Activated effector memory CD4-positive, alpha-beta T cell treated with Interleukin-2 at 50 U/mL for 16 hours (primary cell): ENCODE data around the gene ZBTB7A.

Source experiments
- DNase-seq: peaks from one replicate; pipeline ENCODE4 v3.0.0-alpha.2; 2020

The ZBTB7A gene

DNA sequence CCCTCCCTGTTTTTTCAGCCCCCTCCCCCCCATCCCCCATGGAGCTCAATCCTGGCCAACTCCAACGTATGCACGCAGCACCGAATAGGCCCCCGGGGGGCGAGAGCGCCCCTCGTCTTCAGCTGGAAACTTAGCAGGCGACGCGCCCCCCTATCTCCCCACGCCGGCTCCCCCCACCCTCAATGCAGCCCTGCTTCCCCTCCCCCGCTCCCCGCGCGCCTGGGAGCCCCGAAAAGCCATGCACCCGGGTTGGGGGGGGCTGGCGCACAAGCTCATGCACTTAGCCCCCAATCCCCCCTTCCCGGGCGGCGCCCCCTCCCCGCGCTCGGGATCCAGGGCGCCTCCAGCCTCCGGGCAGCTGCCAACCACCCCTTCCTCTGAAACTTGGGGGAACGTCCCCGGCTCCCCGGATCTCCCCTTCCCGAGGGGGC, 508 bp downstream of the ZBTB7A start:
- no peak for DNase-seq

DNA sequence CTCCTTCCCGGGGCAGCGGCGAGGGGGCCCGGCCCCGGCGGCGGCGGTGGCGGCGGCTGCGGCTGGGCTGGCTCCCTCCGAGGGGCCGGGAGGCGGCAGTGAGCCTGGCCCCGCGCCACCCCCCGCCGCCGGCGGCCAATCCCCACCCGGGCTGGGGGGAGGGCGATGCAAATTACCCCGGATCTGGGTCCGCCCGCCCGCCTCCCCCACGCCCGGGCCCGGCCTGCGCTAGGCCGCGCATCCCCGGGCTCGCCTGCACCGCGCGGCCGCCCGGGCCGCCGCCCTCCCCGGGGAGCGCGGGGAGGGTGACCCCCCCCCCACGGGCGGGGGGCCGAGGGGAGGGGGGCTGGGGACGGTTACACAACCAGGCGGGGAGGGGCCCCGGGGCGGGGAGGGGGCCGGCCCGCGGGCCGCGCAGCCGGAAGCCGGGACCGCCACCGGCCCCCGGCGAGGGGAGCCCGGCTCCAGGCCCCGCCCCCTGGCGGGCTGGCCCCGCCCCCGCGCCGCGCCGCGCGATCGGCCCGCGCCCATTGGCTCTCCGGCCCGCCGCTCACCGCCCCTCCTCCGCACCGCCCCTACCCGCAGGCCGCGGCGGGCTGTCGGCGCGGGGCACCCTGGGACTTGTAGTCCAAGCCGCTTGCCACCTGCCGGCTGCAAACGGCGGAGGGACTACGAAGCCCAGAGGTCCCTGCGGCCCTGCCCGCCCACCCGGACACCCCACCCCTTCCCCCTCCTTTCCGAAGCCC, 1.1 kb downstream of the ZBTB7A start:
- peak; percentile 95 for DNase-seq

GRCh38 chr19:4064496-4065260, 2.0 kb downstream of the ZBTB7A start:
- DNase-seq = peak; percentile 35

DNA sequence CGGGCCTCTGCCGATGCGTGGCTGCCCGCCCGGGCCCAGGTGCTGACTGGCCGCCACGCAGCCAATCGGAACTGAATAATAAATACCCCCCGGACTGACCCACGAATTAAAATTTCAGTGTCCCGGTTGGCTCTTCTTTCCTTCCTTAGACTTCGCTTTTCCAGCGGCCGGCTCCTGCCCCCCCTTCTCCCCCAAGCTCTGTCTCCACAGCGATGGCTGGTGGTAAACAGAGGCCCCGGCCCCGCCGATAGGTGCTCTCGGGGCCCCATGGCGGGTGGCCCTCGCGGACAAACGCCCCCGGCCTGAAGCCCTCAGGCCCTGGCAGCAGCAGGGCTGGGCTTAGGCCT, 2.6 kb downstream of the ZBTB7A start:
- no peak for DNase-seq

GRCh38 chr19:4063369-4064148, 3.1 kb downstream of the ZBTB7A start:
- DNase-seq = no peak

DNA sequence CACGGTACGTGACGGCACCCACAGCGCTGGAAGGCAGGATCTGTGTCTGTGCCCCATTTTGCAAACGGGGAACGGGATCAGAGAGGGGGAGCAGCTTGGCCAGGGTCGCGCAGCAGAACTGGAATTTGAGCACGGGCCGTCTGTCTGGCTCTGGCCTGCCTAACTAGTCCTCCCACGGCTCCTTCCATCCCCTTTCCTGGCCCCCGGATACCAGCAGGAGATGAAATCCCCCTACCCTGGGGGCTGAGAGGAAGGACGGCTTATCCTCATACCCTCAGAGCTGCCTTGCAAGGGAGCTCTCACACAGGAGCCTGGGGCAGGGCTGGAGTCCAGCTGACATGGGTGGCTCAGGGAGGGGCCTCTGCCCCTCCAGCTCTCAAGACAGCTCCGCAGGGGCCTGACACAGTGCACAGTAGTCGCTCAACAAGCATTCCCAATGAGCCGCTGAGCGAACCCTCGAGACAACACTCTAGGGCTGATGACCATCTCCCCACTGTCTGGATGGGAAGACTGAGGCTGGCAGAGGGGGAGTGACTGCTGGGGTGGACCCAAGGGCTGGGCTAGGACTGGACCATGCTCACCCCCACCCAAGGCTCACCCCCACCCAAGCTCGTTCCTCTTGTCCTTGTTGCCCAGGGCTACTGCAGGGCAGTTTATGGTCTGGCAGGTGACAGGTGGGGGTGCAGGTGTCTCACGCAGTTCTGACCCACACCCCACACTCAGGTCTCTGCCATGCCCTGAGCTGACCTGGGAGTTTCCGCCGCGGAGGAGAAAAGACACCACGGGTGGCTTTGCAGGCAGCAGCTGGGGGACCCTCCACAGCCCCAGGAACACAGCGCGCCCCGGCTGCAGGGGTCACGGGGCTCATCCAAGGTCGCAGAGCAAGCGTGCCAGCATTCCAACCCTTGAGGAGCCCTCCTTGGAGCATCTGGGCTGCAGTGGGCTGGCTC, 4.0 kb downstream of the ZBTB7A start:
- no peak for DNase-seq

DNA sequence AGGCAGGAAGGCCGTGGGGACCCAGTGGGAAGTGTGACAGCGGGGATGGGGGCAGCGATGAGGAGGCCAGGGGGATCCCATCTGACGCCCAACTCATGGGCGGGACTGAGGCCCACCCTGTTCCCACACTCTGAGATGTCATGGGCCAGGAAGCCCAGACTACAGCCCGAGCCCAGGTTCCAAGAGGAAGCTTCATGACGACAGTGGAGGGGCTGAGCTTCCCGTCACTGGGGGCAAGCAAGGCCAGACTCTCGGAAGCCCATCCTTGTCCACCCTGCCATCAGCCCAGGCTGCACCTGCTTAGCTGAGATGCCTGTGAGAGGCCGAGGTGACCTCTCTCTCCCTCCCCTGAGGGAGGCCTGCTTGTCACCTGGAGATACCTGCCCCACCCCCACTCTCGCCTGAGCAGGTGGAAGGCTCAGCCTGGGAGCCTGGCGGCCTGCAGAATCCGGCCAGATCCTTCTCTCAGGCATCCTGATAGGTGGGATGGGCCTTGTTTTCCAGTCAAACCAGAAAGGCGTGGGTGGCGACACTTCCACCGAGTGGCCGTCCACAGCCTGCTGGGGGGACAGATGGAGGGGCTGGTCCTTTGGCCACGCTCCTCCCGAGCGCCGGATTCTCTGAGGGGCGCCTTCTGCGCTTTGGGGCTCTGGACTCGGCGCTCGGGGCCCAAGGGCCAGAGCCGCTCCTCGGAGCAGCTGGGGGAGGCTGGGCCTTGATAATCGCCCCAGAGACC, 4.8 kb downstream of the ZBTB7A start:
- no peak for DNase-seq

- DNase-seq = peak; percentile 30
These were observed 5.5 kb downstream of the ZBTB7A start for GRCh38 chr19:4061178-4061682.

DNA sequence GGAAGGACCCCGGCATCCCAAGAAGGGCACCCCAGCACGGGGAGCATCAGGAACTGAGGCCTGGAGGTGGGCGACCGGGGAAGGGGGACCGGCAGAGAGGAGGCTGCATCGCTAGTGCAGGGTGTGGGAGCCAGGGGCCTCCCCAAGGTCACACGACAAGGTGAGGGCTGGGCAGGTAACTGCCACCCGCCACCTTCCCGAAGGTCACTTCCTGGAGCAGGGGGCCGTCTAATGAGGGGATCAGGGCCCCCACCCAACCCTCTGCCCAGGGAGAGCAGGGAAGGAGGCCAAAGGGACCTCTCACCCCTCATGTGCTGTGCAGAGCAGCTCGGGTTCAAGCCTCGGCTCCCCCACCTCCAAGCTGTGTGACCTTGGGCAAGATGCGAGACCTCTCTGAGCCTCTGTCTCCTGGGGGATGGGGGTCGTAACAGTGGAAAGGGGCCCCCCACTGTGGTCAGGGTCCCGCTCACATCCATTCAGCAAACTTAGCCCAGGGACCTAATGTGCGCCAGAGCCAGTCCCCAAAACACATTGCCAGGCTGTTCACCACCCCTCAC, 6.0 kb downstream of the ZBTB7A start:
- DNase-seq = no peak

GRCh38 chr19:4059891-4060620, 6.6 kb downstream of the ZBTB7A start:
- peak; percentile 46 for DNase-seq

DNA sequence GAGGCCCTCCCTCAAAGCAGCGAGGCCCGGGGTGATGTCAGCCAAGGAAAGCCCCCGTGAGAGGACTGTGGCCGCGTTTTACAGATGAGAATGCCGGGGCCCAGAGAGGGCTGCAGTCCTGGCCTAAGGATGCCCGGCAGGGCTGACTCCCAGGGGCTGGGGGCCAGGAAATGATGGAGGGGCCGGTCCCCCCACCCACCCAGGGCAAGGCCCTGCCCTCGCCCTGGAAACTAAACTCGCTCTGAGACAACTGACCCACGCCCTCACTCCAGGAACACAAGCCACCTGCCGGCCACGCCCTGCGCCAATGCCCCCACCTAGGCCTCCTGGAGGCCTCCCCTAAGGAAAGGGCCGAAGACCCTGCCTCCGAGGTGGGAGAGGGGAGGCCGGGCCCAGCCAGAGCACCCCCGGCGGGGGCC, 7.2 kb downstream of the ZBTB7A start:
- no peak for DNase-seq

GRCh38 chr19:4058693-4059452, 7.8 kb downstream of the ZBTB7A start:
- DNase-seq = no peak

GRCh38 chr19:4057931-4058692, 8.6 kb downstream of the ZBTB7A start:
- DNase-seq = peak; percentile 25

GRCh38 chr19:4055209-4055552, 11.5 kb downstream of the ZBTB7A start:
- no peak for DNase-seq

GRCh38 chr19:4054441-4055208, 12.1 kb downstream of the ZBTB7A start:
- no peak for DNase-seq

DNA sequence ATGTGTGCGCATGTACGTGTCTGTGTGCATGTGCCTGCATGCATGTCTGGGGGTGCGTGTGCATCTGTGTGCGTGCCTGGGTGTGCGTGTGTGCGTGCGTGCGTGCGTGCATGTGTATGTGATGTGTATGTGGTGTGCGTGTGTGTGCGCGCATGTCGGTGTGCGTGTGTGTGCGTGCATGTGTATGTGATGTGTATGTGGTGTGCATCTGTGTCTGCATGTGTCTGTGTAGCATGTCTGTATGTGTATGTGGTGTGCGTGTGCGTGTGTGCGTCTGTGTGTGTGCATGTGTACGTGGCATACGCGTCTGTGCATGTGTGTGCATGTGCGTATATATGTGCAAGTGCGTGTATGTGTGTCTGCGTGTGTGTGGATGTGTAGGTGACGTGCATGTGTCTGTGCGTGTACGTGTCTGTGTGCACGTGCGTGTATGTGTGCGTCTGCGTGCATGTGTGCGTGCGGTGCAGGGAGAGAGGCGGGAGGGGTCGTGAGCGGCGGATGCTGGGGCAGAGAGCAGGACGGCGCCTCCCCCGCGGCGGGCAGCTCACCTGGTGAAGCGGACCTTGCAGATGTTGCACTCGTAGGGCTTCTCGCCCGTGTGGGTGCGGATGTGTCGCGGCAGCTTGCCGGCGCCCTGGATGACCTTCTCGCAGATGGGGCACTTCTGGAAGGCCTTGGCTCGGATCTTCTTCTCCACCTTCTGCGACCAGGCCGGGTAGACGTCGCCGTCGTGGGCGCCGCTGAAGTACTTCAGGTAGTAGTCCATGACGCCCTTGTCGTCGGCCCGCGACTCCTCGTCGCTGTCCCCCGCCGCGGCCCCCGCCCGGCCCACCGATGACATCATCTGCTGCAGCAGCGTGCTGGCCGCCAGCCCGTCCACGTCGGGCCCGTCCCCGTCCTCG, 13.0 kb downstream of the ZBTB7A start:
- DNase-seq = no peak

- no peak for DNase-seq
These were observed 13.7 kb downstream of the ZBTB7A start for GRCh38 chr19:4052993-4053422.
